Adipose tissue (tissue), 3 donors: Measurements from ENCODE around the gene PARL. TPM values are rescaled to one million over a fixed set of nuclear protein-coding genes. Genes with fewer than 3 reads are reported as not detected.
"Not testable (repeated sequence)": the region's sequence is repeated elsewhere in the genome, so short reads cannot be mapped to it uniquely, and the experiment has no call there.

Source experiments
- H3K27ac ChIP-seq: one replicate; pipeline ENCODE4 v1.5.1; 2013; ENCODE audit warnings: low read depth, low read length
- WGBS, 3 donors: extraction: QIAGEN DNeasy Blood & Tissue Kit; methylation state at CpG; one replicate each; pipeline ENCODE4 v1.1.7; 2013; 5-methylcytosine and 5-hydroxymethylcytosine counted together
- polyA plus RNA-seq, 3 donors: library from polyadenylated mRNA; stranded (reverse); fragments of 200-250 nt; gene quantifications; one replicate each; pipeline ENCODE4 v1.2.3, GENCODE V29; 2013
- donor health status: healthy with polysubstance abuse.
- donor health status: Bipolar disorder and iron deficiency.
- donor health status: healthy.

The PARL gene
- polyA plus RNA-seq, 3 donors: 34.8 to 60.8 (median 47.5) TPM

- H3K27ac ChIP-seq: no peak overlapping the region
- 60 to 70% (median 66%) methylated on average over 6 of the region's 6 CpGs for WGBS, 3 donors
These were observed 22.5 kb upstream of the PARL start for GRCh38 chr3:183907176-183907575.

- 72 to 79% (median 76%) methylated on average over 13 of the region's 13 CpGs for WGBS, 3 donors
- H3K27ac ChIP-seq: no peak overlapping the region
These were observed 21.7 kb upstream of the PARL start for GRCh38 chr3:183906234-183906921.

GRCh38 chr3:183904833-183905780 lies 20.4 kb upstream of the PARL start:
- WGBS, 3 donors: 71 to 77% (median 75%) methylated on average over 14 of the region's 14 CpGs
- H3K27ac ChIP-seq: no peak overlapping the region

GRCh38 chr3:183898028-183898431 lies 13.3 kb upstream of the PARL start:
- H3K27ac ChIP-seq: no peak overlapping the region
- whole genome bisulfite sequencing, 3 donors: 45 to 64% (median 59%) methylated on average over 11 of the region's 11 CpGs

GRCh38 chr3:183897606-183898005 lies 12.9 kb upstream of the PARL start:
- 74 to 89% (median 84%) methylated on average over 4 of the region's 4 CpGs for WGBS, 3 donors
- H3K27ac ChIP-seq: no peak overlapping the region

GRCh38 chr3:183896610-183897009 lies 11.9 kb upstream of the PARL start:
- no peak overlapping the region for H3K27ac ChIP-seq
- WGBS, 3 donors: 28 to 36% (median 29%) methylated on average over 2 of the region's 2 CpGs

GRCh38 chr3:183896184-183896583 lies 11.5 kb upstream of the PARL start:
- 63 to 82% (median 80%) methylated on average over 3 of the region's 3 CpGs for WGBS, 3 donors
- no peak overlapping the region for H3K27ac ChIP-seq

- no peak overlapping the region for H3K27ac ChIP-seq
- WGBS, 3 donors: 82 to 91% (median 86%) methylated on average over 6 of the region's 6 CpGs
These were observed 11.1 kb upstream of the PARL start for GRCh38 chr3:183895774-183896173.

- no peak overlapping the region for H3K27ac ChIP-seq
- 18 to 20% (median 19%) methylated on average over 5 of the region's 5 CpGs for WGBS, 3 donors
These were observed 10.6 kb upstream of the PARL start for GRCh38 chr3:183895296-183895695.

- no peak overlapping the region for H3K27ac ChIP-seq
- WGBS, 3 donors: 48 to 50% (median 50%) methylated on average over 9 of the region's 9 CpGs
These were observed 8.0 kb upstream of the PARL start for GRCh38 chr3:183892610-183893214.

GRCh38 chr3:183885766-183886165 lies 1.1 kb upstream of the PARL start:
- 91 to 95% (median 92%) methylated on average over 10 of the region's 10 CpGs for WGBS, 3 donors
- no peak overlapping the region for H3K27ac ChIP-seq

GRCh38 chr3:183884097-183884426 lies 618 bp downstream of the PARL start:
- 0 to 2% (median 1%) methylated on average over 9 of the region's 9 CpGs for WGBS, 3 donors
- no peak overlapping the region for H3K27ac ChIP-seq

- 48 to 54% (median 51%) methylated on average over 16 of the region's 16 CpGs for WGBS, 3 donors
- H3K27ac ChIP-seq: no peak overlapping the region
These were observed 1.2 kb downstream of the PARL start for GRCh38 chr3:183883291-183884096.

GRCh38 chr3:183880121-183880520 lies 4.6 kb downstream of the PARL start:
- H3K27ac ChIP-seq: no peak overlapping the region
- 71 to 95% (median 82%) methylated on average over 9 of the region's 9 CpGs for WGBS, 3 donors

- 94 to 97% (median 94%) methylated on average over 2 of the region's 2 CpGs for WGBS, 3 donors
These were observed 5.4 kb downstream of the PARL start for GRCh38 chr3:183879243-183879642.

GRCh38 chr3:183878071-183878470 lies 6.6 kb downstream of the PARL start:
- WGBS, 3 donors: 61 to 90% (median 70%) methylated on average over 8 of the region's 8 CpGs
- H3K27ac ChIP-seq: no peak overlapping the region

More at GRCh38 chr3:183879243-183879642, 5.4 kb downstream of the PARL start:
- H3K27ac ChIP-seq: no peak overlapping the region

- 70 to 80% (median 77%) methylated on average over 5 of the region's 5 CpGs for WGBS, 3 donors
These were observed 7.5 kb downstream of the PARL start for GRCh38 chr3:183877227-183877626.

GRCh38 chr3:183875411-183875810 lies 9.3 kb downstream of the PARL start:
- H3K27ac ChIP-seq: no peak overlapping the region

More at GRCh38 chr3:183877227-183877626, 7.5 kb downstream of the PARL start:
- not testable (repeated sequence) for H3K27ac ChIP-seq
